Measurements from ENCODE around the gene KIRREL3.

GRCh38 chr11:126862664-126863243 is 137.8 kb downstream of the KIRREL3 start:
- TF ChIP-seq MAFK (IDR thresholded peaks at IDR 0.05; ENCODE audit: low read depth, low read length) (no peak), FOS (IDR thresholded peaks at IDR 0.05; ENCODE audit: low read depth, low read length) (no peak), POLR2A (IDR thresholded peaks at IDR 0.05; ENCODE audit: low read depth, low read length) (no peak), CTCF (conservative IDR thresholded peaks at IDR 0.05; ENCODE audit: low read depth, low read length) (no peak), RFX5 (IDR thresholded peaks at IDR 0.05; ENCODE audit: low read depth, low read length) (no peak), MXI1 (IDR thresholded peaks at IDR 0.05; ENCODE audit: borderline replicate concordance, low read depth, low read length) (no peak), RCOR1 (IDR thresholded peaks at IDR 0.05; ENCODE audit: insufficient replicate concordance, low read length) (no peak)

All from IMR-90 (cell line).